OCI-LY3 (cell line): ENCODE measurements around the gene PRXL2A.

Experiments used
- EZH2phosphoT487 ChIP-seq: fragments of 200-600 bp; shearing (Covaris generic); IDR thresholded peaks from 2 replicates; pipeline ENCODE4 v1.6.1; 2018; ENCODE audit warnings: antibody characterized with exemption, mixed run types, low read depth
- TF ChIP-seq, protein P1 (sequence below): fragments of 200-600, 300-600 bp; sonication (generic); IDR thresholded peaks from 2 replicates; pipeline ENCODE4 v1.5.1; 2014; ENCODE audit warnings: antibody characterized with exemption, low read length, low read depth

DNA sequence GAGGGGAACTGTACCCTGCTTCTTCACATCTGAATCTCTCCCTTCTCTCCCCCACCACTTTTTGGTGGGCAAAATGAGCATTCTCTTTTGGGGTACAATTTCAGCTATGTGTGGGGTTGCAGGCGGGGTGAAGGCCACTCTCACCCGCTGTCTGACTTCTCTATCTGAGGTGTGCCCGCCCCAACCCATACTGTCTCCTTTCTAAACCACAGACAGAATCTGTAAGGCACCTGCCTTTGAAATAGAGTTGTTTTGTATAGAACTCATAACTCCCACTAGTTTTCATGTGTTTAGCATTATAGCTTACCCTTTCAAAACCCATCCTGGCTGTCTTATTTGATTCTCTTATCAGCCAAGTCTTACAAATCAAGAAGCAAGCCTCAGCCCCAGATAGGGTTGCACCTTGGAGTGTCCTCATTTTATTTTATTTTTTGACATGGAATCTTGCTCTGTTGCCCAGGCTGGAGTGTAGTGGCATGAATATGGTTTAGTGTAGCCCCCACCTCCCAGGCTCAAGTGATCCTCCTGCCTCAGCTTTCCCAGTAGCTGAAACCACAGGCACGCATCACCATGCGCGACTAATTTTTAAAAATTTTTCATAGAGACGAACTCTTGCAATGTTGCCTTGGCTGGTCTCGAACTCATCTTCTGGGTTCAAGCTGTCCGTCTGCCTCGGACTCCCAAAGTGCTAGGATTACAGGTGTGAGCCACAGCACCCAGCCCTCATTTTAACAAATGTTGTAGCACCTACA lies 57.7 kb downstream of the PRXL2A start:
- TF ChIP-seq, protein P1, sequence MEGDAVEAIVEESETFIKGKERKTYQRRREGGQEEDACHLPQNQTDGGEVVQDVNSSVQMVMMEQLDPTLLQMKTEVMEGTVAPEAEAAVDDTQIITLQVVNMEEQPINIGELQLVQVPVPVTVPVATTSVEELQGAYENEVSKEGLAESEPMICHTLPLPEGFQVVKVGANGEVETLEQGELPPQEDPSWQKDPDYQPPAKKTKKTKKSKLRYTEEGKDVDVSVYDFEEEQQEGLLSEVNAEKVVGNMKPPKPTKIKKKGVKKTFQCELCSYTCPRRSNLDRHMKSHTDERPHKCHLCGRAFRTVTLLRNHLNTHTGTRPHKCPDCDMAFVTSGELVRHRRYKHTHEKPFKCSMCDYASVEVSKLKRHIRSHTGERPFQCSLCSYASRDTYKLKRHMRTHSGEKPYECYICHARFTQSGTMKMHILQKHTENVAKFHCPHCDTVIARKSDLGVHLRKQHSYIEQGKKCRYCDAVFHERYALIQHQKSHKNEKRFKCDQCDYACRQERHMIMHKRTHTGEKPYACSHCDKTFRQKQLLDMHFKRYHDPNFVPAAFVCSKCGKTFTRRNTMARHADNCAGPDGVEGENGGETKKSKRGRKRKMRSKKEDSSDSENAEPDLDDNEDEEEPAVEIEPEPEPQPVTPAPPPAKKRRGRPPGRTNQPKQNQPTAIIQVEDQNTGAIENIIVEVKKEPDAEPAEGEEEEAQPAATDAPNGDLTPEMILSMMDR, result no peak
- no peak for TF ChIP-seq EZH2phosphoT487
